Endothelial cell of umbilical vein (primary cell): ENCODE measurements around the gene CIBAR2. TPM values are rescaled to one million over a fixed set of nuclear protein-coding genes. Genes with fewer than 3 reads are reported as not detected.

ENCODE experiments used
- BruUV-seq: library from RNA; stranded (reverse); fragments of 400-500 nt; replicated peaks from 2 replicates; lab custom pipeline; 2021; lab: Mats Ljungman, UMichigan
- CTCF ChIA-PET: fragments of 300-600, 350-600 bp; sonication (Branson Sonifier 250); formaldehyde crosslinking; loops from one replicate; lab custom pipeline; 2021; ENCODE audit warnings: antibody characterized with exemption, inconsistent platforms; lab: Charles Lee
- POLR2A ChIA-PET: fragments of 300-600, 350-600 bp; sonication (Branson Sonifier 250); formaldehyde crosslinking; loops from one replicate; lab custom pipeline; 2021; ENCODE audit warnings: antibody characterized with exemption, inconsistent platforms; lab: Charles Lee
- DNase-seq: peaks from one replicate; pipeline ENCODE4 v3.0.0-alpha.2; 2011; ENCODE audit warnings: low read depth, low spot score
- FAIRE-seq: peaks from 2 replicates; lab custom pipeline; 2011; peaks lifted over from hg19 to GRCh38; lab: Jason Lieb, UNC
- H2AFZ ChIP-seq: 2 replicates; pipeline ENCODE4 v1.6.0; 2012; ENCODE audit warnings: low read depth, low read length, control low read depth, inconsistent platforms
- H3K27ac ChIP-seq: 2 replicates; pipeline ENCODE4 v1.5.1; 2011; ENCODE audit warnings: low read depth, mild to moderate bottlenecking, control low read depth, low read length, moderate library complexity; ENCODE audit not compliant: insufficient read depth
- H3K27me3 ChIP-seq, 2 experiments: 2 replicates each; pipeline versions ENCODE4 v1.6.0 to v1.6.1; 2011; ENCODE audit warnings: low read length in 2 of 2, mixed read lengths in 1 of 2; ENCODE audit not compliant: control insufficient read depth in 2 of 2, insufficient read depth in 2 of 2
- H3K36me3 ChIP-seq, 2 experiments: 2 replicates in 1 of 2; 3 replicates in 1 of 2; pipeline ENCODE4 v1.5.1; 2011; ENCODE audit warnings: low read length in 2 of 2, mild to moderate bottlenecking in 1 of 2, moderate library complexity in 1 of 2; ENCODE audit not compliant: control insufficient read depth in 2 of 2, insufficient read depth in 2 of 2; ENCODE audit errors: extremely low read depth in 1 of 2
- H3K4me1 ChIP-seq: 3 replicates; pipeline ENCODE4 v1.5.1; 2011; ENCODE audit warnings: mild to moderate bottlenecking, low read length; ENCODE audit not compliant: control insufficient read depth, insufficient read depth; ENCODE audit errors: extremely low read depth
- H3K4me2 ChIP-seq: 2 replicates; pipeline ENCODE4 v1.6.1; 2011; ENCODE audit warnings: low read length, control low read depth, mixed read lengths; ENCODE audit not compliant: insufficient read depth
- H3K4me3 ChIP-seq, 3 experiments: fragments of 200-600 bp in 1 of 3; sonication (generic), shearing (Covaris generic) in 1 of 3; replicated peaks in 1 of 3; 2 replicates each; pipeline ENCODE4 v1.5.1; 2011 to 2016; ENCODE audit warnings: control low read depth in 3 of 3, low read length in 3 of 3, mild to moderate bottlenecking in 2 of 3, inconsistent platforms in 1 of 3, low read depth in 1 of 3, moderate library complexity in 1 of 3; ENCODE audit not compliant: insufficient read depth in 1 of 3
- H3K79me2 ChIP-seq: 2 replicates; pipeline ENCODE4 v1.6.0; 2012; ENCODE audit warnings: low read length, inconsistent platforms; ENCODE audit not compliant: control insufficient read depth, insufficient read depth
- H3K9ac ChIP-seq: replicated peaks from 2 replicates; pipeline ENCODE3; 2011; ENCODE audit warnings: low read length, control low read depth; ENCODE audit not compliant: insufficient read depth; ENCODE audit errors: extremely low read depth
- H3K9me1 ChIP-seq: replicated peaks from 3 replicates; pipeline ENCODE4 v1.6.0; 2011; ENCODE audit warnings: mild to moderate bottlenecking, low read length; ENCODE audit not compliant: control insufficient read depth, insufficient read depth; ENCODE audit errors: extremely low read depth
- H3K9me3 ChIP-seq: replicated peaks from 2 replicates; pipeline ENCODE4 v1.5.1; 2012; ENCODE audit warnings: low read length, inconsistent platforms; ENCODE audit not compliant: control insufficient read depth, insufficient read depth
- H4K20me1 ChIP-seq: replicated peaks from 2 replicates; pipeline ENCODE3; 2011; ENCODE audit warnings: mild to moderate bottlenecking, low read length; ENCODE audit not compliant: control insufficient read depth, insufficient read depth; ENCODE audit errors: extremely low read depth
- CTCF ChIP-seq, 2 donors: IDR thresholded peaks; 1 replicate in 1 of 2; 2 replicates in 1 of 2; pipeline ENCODE4 v1.5.1; 2011; ENCODE audit warnings: low read length in 2 of 2, mild to moderate bottlenecking in 2 of 2, moderate library complexity in 2 of 2, control low read depth in 1 of 2, inconsistent platforms in 1 of 2, low read depth in 1 of 2; ENCODE audit not compliant: insufficient read depth in 1 of 2; ENCODE audit errors: extremely low read depth in 1 of 2
- EZH2 ChIP-seq: IDR thresholded peaks from 2 replicates; pipeline ENCODE4 v1.6.1; 2012; ENCODE audit warnings: borderline replicate concordance, low read depth, mild to moderate bottlenecking, moderate library complexity, low read length, inconsistent platforms; ENCODE audit not compliant: severe bottlenecking
- FOS ChIP-seq: IDR thresholded peaks from 2 replicates; pipeline ENCODE4 v1.6.1; 2011; ENCODE audit warnings: mild to moderate bottlenecking, low read length, moderate library complexity, borderline replicate concordance; ENCODE audit not compliant: insufficient read depth
- GATA2 ChIP-seq: IDR thresholded peaks from 2 replicates; pipeline ENCODE4 v1.7.0; 2011; ENCODE audit warnings: low read depth, mild to moderate bottlenecking, moderate library complexity, mixed read lengths, low read length; ENCODE audit not compliant: insufficient read length, insufficient read depth
- JUN ChIP-seq: IDR thresholded peaks from 2 replicates; pipeline ENCODE4 v1.6.1; 2011; ENCODE audit warnings: borderline replicate concordance, low read depth; ENCODE audit not compliant: insufficient read length, insufficient read depth
- MAX ChIP-seq: IDR thresholded peaks from 2 replicates; pipeline ENCODE4 v1.6.1; 2011; ENCODE audit not compliant: insufficient read depth, insufficient read length
- MYC ChIP-seq: IDR thresholded peaks from one replicate; pipeline ENCODE4 v1.6.1; 2011; ENCODE audit warnings: mild to moderate bottlenecking, low read depth, low read length
- POLR2A ChIP-seq: IDR thresholded peaks from 2 replicates; pipeline ENCODE4 v1.6.1; 2012; ENCODE audit warnings: low read depth, mild to moderate bottlenecking, control low read depth, low read length
- POLR2AphosphoS5 ChIP-seq: IDR thresholded peaks from 2 replicates; pipeline ENCODE4 v1.6.1; 2012; ENCODE audit warnings: low read depth, mild to moderate bottlenecking, control low read depth, low read length, moderate library complexity; ENCODE audit not compliant: insufficient read depth
- dilution Hi-C: fragments of 300-500 bp; cut with MboI; formaldehyde crosslinking; loops from one replicate; pipeline ENCODE4 v1.15.0; 2019; ENCODE audit warnings: low sequenced_read_pairs; ENCODE audit not compliant: extremely low pct_ligation_motif_present
- intact Hi-C: fragments of 100-400 bp; cut with micrococcal nuclease; formaldehyde crosslinking; loops from one replicate; pipeline ENCODE4 v1.10.0; 2022
- polyA plus RNA-seq, 4 experiments: library from polyadenylated mRNA; depleted of rRNA in 3 of 4; stranded (reverse) in 3 of 4; unstranded in 1 of 4; fragments of >200 nt; gene quantifications; 2 replicates each; pipeline versions ENCODE4 v1.2.1 to v1.2.3, GENCODE V29; 2011 to 2012; ENCODE audit warnings: missing spikeins in 1 of 4
- total RNA-seq: library from RNA; stranded (reverse); gene quantifications from 2 replicates; pipeline ENCODE4 v1.2.3, GENCODE V29; 2021

The CIBAR2 gene
- total and polyA plus RNA-seq, 2 donors (not counting 3 experiments of a cell fraction or from before 2014, with no cell fraction given), result 0.07 TPM; not detected in 1

- no peak overlapping the region for H3K27ac ChIP-seq
- intact Hi-C loops, result loop anchor here (10.0 kb wide), 1 partner anchor 325 kb away; no protein-coding TSS in a partner anchor
- H3K4me3 ChIP-seq, result no peak overlapping the region
- ChIA-PET POLR2A (no interaction called here), CTCF (interaction anchor here (1.0 to 1.4 kb wide), 3 partner anchors 13 to 109 kb away, joined by 3 to 4 read pairs (median 3); no protein-coding TSS in a partner anchor)
- H3K4me2 ChIP-seq, result no peak overlapping the region
- no peaks in the 10 kb centered on the region for H4K20me1 ChIP-seq
- TF ChIP-seq GATA2, result no peak
- no peak for TF ChIP-seq POLR2A
- TF ChIP-seq FOS, result no peak
- no peak for TF ChIP-seq CTCF (IDR thresholded peaks at IDR 0.05; ENCODE audit: extremely low read depth in 1 of 2, insufficient read depth in 1 of 2, low read depth in 1 of 2, low read length in 2 of 2)
- TF ChIP-seq EZH2, result no peak
- TF ChIP-seq MYC, result no peak
- no peak for TF ChIP-seq JUN
- no peak for TF ChIP-seq MAX
- TF ChIP-seq POLR2AphosphoS5, result no peak
- H3K36me3 ChIP-seq, result no peaks in the 10 kb centered on the region
- DNase-seq (no peak), FAIRE-seq (no peak)
- no peaks in the 10 kb centered on the region for H3K9me1 ChIP-seq
- BruUV-seq, result no TSS peak
- H3K9me3 ChIP-seq, result no peaks in the 10 kb centered on the region
- H3K4me1 ChIP-seq, result no peaks in the 10 kb centered on the region
- dilution Hi-C loops, result no loop called here
- H3K9ac ChIP-seq, result no peak overlapping the region
- no peaks in the 10 kb centered on the region for H3K79me2 ChIP-seq
- no peak overlapping the region for H2AFZ ChIP-seq
- H3K27me3 ChIP-seq, result peaks cover 4 to 7% of the 10 kb centered on the region in 2 experiments
Observed at GRCh38 chr16:85079785-85080570, 32.3 kb downstream of the CIBAR2 start.
